Osteocyte (in vitro differentiated cells): ENCODE data around the gene PRXL2B. TPM values are rescaled to one million over a fixed set of nuclear protein-coding genes. Genes with fewer than 3 reads are reported as not detected.

ENCODE experiments used
- DNase-seq: peaks from one replicate; pipeline ENCODE4 v3.0.0; 2021; ENCODE audit warnings: mixed read lengths; ENCODE audit not compliant: unreplicated experiment; ENCODE audit errors: extremely low spot score
- H3K27ac Mint-ChIP-seq: one replicate; pipeline ENCODE4 v1.8.0; 2021; ENCODE audit warnings: mild to moderate bottlenecking, mixed read lengths; ENCODE audit not compliant: unreplicated experiment
- H3K27me3 Mint-ChIP-seq: one replicate; pipeline ENCODE4 v1.8.0; 2021; ENCODE audit warnings: mixed read lengths; ENCODE audit not compliant: unreplicated experiment
- H3K36me3 Mint-ChIP-seq: one replicate; pipeline ENCODE4 v1.8.0; 2021; ENCODE audit warnings: mixed read lengths; ENCODE audit not compliant: unreplicated experiment
- H3K4me1 Mint-ChIP-seq: one replicate; pipeline ENCODE4 v1.8.0; 2021; ENCODE audit warnings: mixed read lengths; ENCODE audit not compliant: unreplicated experiment
- H3K4me3 Mint-ChIP-seq: one replicate; pipeline ENCODE4 v1.8.0; 2021; ENCODE audit warnings: mild to moderate bottlenecking, moderate library complexity, mixed read lengths; ENCODE audit not compliant: unreplicated experiment
- H3K9me3 Mint-ChIP-seq: one replicate; pipeline ENCODE4 v1.8.0; 2021; ENCODE audit warnings: mixed read lengths; ENCODE audit not compliant: unreplicated experiment
- total RNA-seq: library from RNA; stranded (reverse); gene quantifications from 2 replicates; pipeline ENCODE4 v1.2.1, GENCODE V29; 2021
- TF ChIP-seq, protein P1 (sequence below): fragments of 200-600 bp; sonication (generic); IDR thresholded peaks from 2 replicates; pipeline ENCODE4 v1.5.0; 2021; ENCODE audit warnings: antibody characterized with exemption, mild to moderate bottlenecking, moderate library complexity

Gene PRXL2B
- total RNA-seq, 1 donor from 2014 or later, result 24.8 TPM

DNA sequence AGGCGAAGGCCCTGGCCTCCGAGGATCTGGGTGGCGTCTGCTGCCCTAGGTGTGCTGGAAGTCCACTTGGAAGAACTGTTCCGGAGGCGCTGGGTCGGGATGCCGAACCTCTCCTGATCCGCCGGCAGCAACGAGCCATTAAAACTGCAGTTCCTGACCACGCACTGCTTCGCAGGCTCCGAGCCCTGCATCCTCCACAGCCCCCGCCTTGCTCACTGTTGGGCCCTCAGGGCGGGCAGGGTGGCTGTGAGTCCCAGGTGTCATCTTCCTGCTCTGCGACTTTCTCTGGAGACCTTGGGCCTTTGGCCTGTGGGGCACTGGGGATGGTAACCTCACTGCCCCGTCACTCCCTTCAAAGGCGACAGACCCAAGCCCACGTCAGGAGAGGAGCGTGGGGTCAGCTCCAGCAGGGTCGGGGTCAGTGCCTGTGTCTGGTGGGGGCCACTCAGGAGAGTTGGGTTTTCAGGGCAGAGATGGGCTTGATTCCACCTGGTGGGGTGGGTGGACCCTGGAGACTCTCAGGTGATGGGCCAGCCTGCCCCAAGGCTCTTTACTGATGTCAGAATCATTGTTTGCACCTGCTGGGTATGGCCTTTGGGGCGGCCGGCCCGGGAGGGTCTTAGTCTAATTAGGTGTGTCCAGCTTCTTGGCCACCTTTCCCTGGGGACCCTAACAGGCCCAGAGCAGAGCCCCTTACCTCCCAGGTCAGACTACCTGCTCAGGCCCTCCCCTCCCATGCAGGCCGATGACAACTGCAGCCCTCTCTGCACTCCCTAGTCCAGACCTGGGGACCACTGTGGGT, 3.1 kb downstream of the PRXL2B start:
- Mint-ChIP-seq H3K27ac (no peak overlapping the region), H3K4me1 (peaks cover 13% of the 10 kb centered on the region), H3K27me3 (no peaks in the 10 kb centered on the region), H3K4me3 (no peak overlapping the region), H3K9me3 (no peaks in the 10 kb centered on the region), H3K36me3 (peaks cover 1% of the 10 kb centered on the region)
- TF ChIP-seq, protein P1, sequence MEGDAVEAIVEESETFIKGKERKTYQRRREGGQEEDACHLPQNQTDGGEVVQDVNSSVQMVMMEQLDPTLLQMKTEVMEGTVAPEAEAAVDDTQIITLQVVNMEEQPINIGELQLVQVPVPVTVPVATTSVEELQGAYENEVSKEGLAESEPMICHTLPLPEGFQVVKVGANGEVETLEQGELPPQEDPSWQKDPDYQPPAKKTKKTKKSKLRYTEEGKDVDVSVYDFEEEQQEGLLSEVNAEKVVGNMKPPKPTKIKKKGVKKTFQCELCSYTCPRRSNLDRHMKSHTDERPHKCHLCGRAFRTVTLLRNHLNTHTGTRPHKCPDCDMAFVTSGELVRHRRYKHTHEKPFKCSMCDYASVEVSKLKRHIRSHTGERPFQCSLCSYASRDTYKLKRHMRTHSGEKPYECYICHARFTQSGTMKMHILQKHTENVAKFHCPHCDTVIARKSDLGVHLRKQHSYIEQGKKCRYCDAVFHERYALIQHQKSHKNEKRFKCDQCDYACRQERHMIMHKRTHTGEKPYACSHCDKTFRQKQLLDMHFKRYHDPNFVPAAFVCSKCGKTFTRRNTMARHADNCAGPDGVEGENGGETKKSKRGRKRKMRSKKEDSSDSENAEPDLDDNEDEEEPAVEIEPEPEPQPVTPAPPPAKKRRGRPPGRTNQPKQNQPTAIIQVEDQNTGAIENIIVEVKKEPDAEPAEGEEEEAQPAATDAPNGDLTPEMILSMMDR, result no peak
- DNase-seq, result no peak

DNA sequence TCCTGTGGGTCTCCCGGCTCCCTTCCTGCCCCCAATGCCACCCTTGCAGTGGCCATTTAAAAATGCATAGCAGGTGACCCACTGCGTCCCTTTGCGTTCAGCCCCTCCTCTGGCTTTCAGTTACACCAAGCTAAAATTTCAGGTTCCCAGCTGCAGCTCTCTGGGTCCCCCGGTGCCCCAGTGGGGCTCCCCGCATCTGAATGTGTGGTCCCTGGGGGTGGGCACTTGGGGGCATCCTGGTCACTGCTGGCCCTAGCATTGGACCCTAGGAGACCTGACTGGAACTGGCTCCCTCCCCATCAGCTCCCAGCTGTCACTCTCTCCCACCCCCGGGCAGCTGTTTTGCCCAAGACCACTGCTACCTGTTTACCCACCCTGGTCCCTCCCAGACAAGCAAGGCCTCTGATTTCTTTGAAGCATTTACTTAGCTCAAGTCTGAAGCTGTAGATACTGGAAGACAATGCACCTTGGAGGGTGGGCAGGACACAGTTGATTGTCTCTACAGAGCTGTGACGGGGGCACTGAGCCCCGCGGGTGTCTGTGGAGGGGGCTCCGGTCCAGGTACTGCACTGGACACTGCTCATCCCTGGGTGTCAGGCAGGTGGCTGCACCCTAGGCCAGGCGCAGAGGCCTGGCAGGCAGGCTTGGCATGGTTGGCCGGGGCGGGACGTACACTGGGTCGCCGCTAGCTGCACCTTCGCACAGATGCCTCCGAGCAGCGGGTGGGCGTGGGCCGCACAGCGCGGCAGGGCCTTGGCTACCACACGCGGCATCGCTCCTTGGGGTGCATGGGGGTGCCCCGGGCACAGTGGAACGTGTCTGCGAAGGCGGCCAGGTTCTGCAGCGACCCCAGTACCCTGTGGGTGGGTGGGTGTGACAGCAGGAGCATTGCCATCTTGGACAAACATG, 3.9 kb downstream of the PRXL2B start:
- TF ChIP-seq, protein P1, result no peak
- Mint-ChIP-seq H3K4me3 (no peak overlapping the region), H3K9me3 (no peaks in the 10 kb centered on the region)

DNA sequence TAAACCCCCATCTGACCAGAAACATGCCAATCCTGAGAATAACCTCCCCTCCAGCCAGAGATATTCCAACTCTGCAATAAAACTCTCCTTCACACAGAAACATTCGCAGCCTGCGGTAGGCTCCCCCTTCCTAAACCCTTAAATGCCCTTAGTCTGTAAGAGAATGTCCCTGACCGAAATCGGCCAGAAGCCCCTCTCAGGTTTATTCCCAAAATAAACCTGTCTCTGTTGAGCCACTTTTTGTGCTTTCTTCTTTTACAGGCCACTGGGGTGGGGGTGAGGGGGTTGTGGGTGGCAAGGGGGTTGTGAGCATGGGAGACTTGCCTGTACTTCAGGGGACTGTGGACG, 4.6 kb downstream of the PRXL2B start:
- Mint-ChIP-seq H3K4me3 (no peak overlapping the region), H3K9me3 (no peaks in the 10 kb centered on the region), H3K27ac (no peak overlapping the region), H3K36me3 (peaks cover 1% of the 10 kb centered on the region), H3K4me1 (peaks cover 8% of the 10 kb centered on the region), H3K27me3 (no peaks in the 10 kb centered on the region)
- DNase-seq, result no peak
- TF ChIP-seq, protein P1, result no peak

More for the DNA sequence above, 3.9 kb downstream of the PRXL2B start:
- Mint-ChIP-seq H3K27ac (no peak overlapping the region), H3K27me3 (no peaks in the 10 kb centered on the region), H3K36me3 (peaks cover 1% of the 10 kb centered on the region), H3K4me1 (peaks cover 11% of the 10 kb centered on the region)
- no peak for DNase-seq

DNA sequence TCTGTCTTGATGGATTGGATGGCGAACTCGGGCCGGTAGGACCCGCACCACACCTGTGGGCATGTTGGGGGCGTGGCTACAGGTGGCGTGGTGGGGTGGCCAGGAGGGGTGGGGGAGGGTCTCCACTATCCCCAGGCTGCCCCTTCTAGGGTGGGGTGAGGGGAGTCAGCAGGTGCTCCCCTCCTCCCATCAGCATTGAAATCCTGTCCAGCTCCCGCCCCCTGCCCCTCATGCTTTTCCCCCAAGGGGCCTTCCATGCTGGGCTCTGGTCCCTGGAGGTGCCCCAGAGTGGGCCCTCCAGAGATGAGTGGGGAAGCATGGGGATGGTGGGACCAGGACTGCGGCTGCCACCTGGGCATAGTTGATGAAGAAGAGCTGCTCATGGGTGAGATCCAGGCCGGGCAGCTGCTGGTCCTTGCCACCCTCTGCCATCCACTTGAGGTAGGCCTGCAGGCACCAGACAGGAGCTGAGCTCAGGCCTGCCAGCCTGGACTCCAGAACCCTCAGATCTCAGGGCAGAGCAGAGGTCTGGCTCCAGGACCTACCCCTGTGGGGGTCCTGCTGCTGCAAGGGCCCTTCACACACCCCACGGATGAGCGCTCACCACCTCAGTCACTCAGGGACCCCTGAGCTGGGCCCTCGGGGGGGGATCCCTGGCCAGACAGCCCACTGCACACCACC, 5.1 kb downstream of the PRXL2B start:
- DNase-seq, result no peak
- H3K27ac Mint-ChIP-seq, result no peak overlapping the region
- TF ChIP-seq, protein P1, result no peak
- H3K4me3 Mint-ChIP-seq, result no peak overlapping the region
- H3K4me1 Mint-ChIP-seq, result peaks cover 7% of the 10 kb centered on the region
- H3K36me3 Mint-ChIP-seq, result peaks cover 1% of the 10 kb centered on the region
- H3K27me3 Mint-ChIP-seq, result no peaks in the 10 kb centered on the region
- H3K9me3 Mint-ChIP-seq, result no peaks in the 10 kb centered on the region
